Smooth muscle cell (in vitro differentiated cells): ENCODE data around the gene ZEB1. TPM values are rescaled to one million over a fixed set of nuclear protein-coding genes. Genes with fewer than 3 reads are reported as not detected.

Source experiments
- DNase-seq: peaks from one replicate; lab custom pipeline; 2025; ENCODE audit not compliant: unreplicated experiment; lab: John Stamatoyannopoulos, UW
- H2AFZ ChIP-seq: fragments of 200-600 bp; sonication (generic); 2 replicates; pipeline ENCODE4 v1.6.0; 2016; ENCODE audit warnings: antibody characterized with exemption, low read depth, mild to moderate bottlenecking
- H3F3A ChIP-seq: fragments of 200-600 bp; sonication (generic); 2 replicates; pipeline ENCODE4 v1.6.0; 2017; ENCODE audit warnings: antibody characterized with exemption, low read depth
- H3K27ac ChIP-seq: fragments of 200-600 bp; sonication (generic); 2 replicates; pipeline ENCODE4 v1.5.1; 2016; ENCODE audit warnings: low read depth, mild to moderate bottlenecking
- H3K27me3 ChIP-seq: fragments of 200-600 bp; sonication (generic); 2 replicates; pipeline ENCODE4 v1.6.1; 2016; ENCODE audit warnings: low read depth, mild to moderate bottlenecking
- H3K36me3 ChIP-seq: fragments of 200-600 bp; sonication (generic); 2 replicates; pipeline ENCODE4 v1.5.1; 2016; ENCODE audit warnings: low read depth
- H3K4me1 ChIP-seq: fragments of 200-600 bp; sonication (generic); 2 replicates; pipeline ENCODE4 v1.5.1; 2016; ENCODE audit warnings: low read depth
- H3K4me2 ChIP-seq: fragments of 200-600 bp; sonication (generic); 2 replicates; pipeline ENCODE4 v1.6.0; 2016; ENCODE audit warnings: mild to moderate bottlenecking
- H3K4me3 ChIP-seq: fragments of 200-600 bp; sonication (generic); 2 replicates; pipeline ENCODE4 v1.5.1; 2016; ENCODE audit warnings: mild to moderate bottlenecking
- H3K79me2 ChIP-seq: fragments of 200-600 bp; sonication (generic); 2 replicates; pipeline ENCODE4 v1.6.0; 2016; ENCODE audit warnings: low read depth, mild to moderate bottlenecking
- H3K9ac ChIP-seq: fragments of 200-600 bp; sonication (generic); 2 replicates; pipeline ENCODE4 v1.6.0; 2016; ENCODE audit warnings: low read depth
- H3K9me3 ChIP-seq: fragments of 200-600 bp; sonication (generic); replicated peaks from 2 replicates; pipeline ENCODE4 v1.5.1; 2016; ENCODE audit warnings: low read depth
- H4K20me1 ChIP-seq: fragments of 200-600 bp; sonication (generic); 2 replicates; pipeline ENCODE4 v1.6.0; 2016; ENCODE audit warnings: low read depth
- CTCF ChIP-seq: fragments of 200-600 bp; sonication (generic); IDR thresholded peaks from 2 replicates; pipeline ENCODE4 v1.5.1; 2017; ENCODE audit warnings: borderline replicate concordance, mild to moderate bottlenecking, antibody characterized with exemption; ENCODE audit not compliant: insufficient read depth, poor library complexity, severe bottlenecking
- WGBS: methylation state at CpG from one replicate; pipeline ENCODE4 v1.1.7; 2016; ENCODE audit warnings: low lambda C conversion rate; 5-methylcytosine and 5-hydroxymethylcytosine counted together
- polyA plus RNA-seq: library from polyadenylated mRNA; unstranded; fragments of >200 nt; fragmentation: Nextera tagmentation; extraction: Ambion mirVana; gene quantifications from 2 replicates; pipeline ENCODE4 v1.2.1, GENCODE V29; 2016
- total RNA-seq: library from RNA; depleted of rRNA; stranded (reverse); fragments of >200 nt; gene quantifications from 2 replicates; pipeline ENCODE4 v1.2.3, GENCODE V29; 2014

The ZEB1 gene
- total and polyA plus RNA-seq, 2 experiments from 2014 or later: 7.9 to 15.7 TPM

GRCh38 chr10:31431021-31431420 lies 112.0 kb downstream of the ZEB1 start:
- Histone ChIP-seq H4K20me1 (peaks cover 8% of the 10 kb centered on the region), H3K9me3 (peaks cover 3% of the 10 kb centered on the region), H3K79me2 (no peaks in the 10 kb centered on the region), H3K27ac (no peak overlapping the region), H2AFZ (no peak overlapping the region), H3K4me3 (no peak overlapping the region), H3K4me1 (no peaks in the 10 kb centered on the region), H3K36me3 (no peaks in the 10 kb centered on the region), H3K4me2 (no peak overlapping the region), H3K27me3 (no peaks in the 10 kb centered on the region), H3F3A (no peaks in the 10 kb centered on the region), H3K9ac (no peak overlapping the region)
- no peak for DNase-seq
- TF ChIP-seq CTCF: no peak

GRCh38 chr10:31437959-31438358 lies 118.9 kb downstream of the ZEB1 start:
- Histone ChIP-seq H3K9ac (no peak overlapping the region), H2AFZ (no peak overlapping the region), H3K36me3 (no peaks in the 10 kb centered on the region), H3K4me3 (no peak overlapping the region), H3K9me3 (peaks cover 3% of the 10 kb centered on the region), H3K79me2 (no peaks in the 10 kb centered on the region), H3F3A (no peaks in the 10 kb centered on the region), H3K4me1 (no peaks in the 10 kb centered on the region), H3K4me2 (no peak overlapping the region), H4K20me1 (peaks cover 5% of the 10 kb centered on the region), H3K27ac (no peak overlapping the region), H3K27me3 (no peaks in the 10 kb centered on the region)
- no peak for DNase-seq
- 94% methylated on average over 4 of the region's 4 CpGs for WGBS
- TF ChIP-seq CTCF: no peak

GRCh38 chr10:31451766-31452165 lies 132.8 kb downstream of the ZEB1 start:
- no peaks in the 10 kb centered on the region for H3K79me2 ChIP-seq
- no peak overlapping the region for H3K27ac ChIP-seq
- peaks cover 5% of the 10 kb centered on the region for H4K20me1 ChIP-seq
- H3K9me3 ChIP-seq: no peaks in the 10 kb centered on the region
- H2AFZ ChIP-seq: no peak overlapping the region
- no peaks in the 10 kb centered on the region for H3F3A ChIP-seq
- WGBS: 100% methylated on average over 2 of the region's 2 CpGs
- no peaks in the 10 kb centered on the region for H3K27me3 ChIP-seq
- H3K4me2 ChIP-seq: no peak overlapping the region
- DNase-seq: no peak
- no peaks in the 10 kb centered on the region for H3K4me1 ChIP-seq
- TF ChIP-seq CTCF: no peak
- no peak overlapping the region for H3K9ac ChIP-seq
- no peak overlapping the region for H3K4me3 ChIP-seq
- no peaks in the 10 kb centered on the region for H3K36me3 ChIP-seq

GRCh38 chr10:31456468-31456867 lies 137.5 kb downstream of the ZEB1 start:
- 90% methylated on average over 1 of the region's 1 CpG for WGBS
- no peak for DNase-seq
- H3K27me3 ChIP-seq: no peaks in the 10 kb centered on the region
- no peak overlapping the region for H3K4me2 ChIP-seq
- H4K20me1 ChIP-seq: peaks cover 7% of the 10 kb centered on the region
- no peak for TF ChIP-seq CTCF
- H3K79me2 ChIP-seq: no peaks in the 10 kb centered on the region
- no peak overlapping the region for H3K4me3 ChIP-seq
- no peaks in the 10 kb centered on the region for H3K9me3 ChIP-seq
- H2AFZ ChIP-seq: no peak overlapping the region
- peaks cover 2% of the 10 kb centered on the region for H3K36me3 ChIP-seq
- H3K4me1 ChIP-seq: no peaks in the 10 kb centered on the region
- no peak overlapping the region for H3K9ac ChIP-seq
- H3F3A ChIP-seq: no peaks in the 10 kb centered on the region
- no peak overlapping the region for H3K27ac ChIP-seq
